ENCODE results near the gene RFESD.

The RFESD gene

DNA sequence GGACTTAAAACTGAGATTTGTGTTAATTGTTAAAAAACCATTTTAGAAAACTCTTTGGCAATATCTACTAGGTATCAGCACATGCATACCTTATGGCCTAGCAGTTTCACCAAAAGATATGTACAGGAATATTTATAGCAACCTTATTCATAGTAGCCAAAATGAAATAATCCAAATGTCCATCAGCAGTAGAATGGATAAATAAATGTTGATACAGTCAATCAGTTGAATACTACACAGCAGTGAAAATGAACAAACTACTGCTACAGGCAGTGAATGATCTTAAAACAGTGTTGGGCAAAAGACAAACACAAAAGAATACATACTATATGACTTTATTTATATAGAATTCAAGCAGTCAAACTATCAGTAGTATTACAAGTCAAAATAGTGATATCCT is 16.4 kb downstream of the RFESD start:
- no peaks in the 10 kb centered on the region for H3K27me3 Mint-ChIP-seq
- no peaks in the 10 kb centered on the region for H3K36me3 Mint-ChIP-seq
- no peak overlapping the region for H3K27ac Mint-ChIP-seq
- H3K4me1 Mint-ChIP-seq: no peaks in the 10 kb centered on the region
- H3K4me3 Mint-ChIP-seq: no peak overlapping the region
- no peak for DNase-seq
- H3K9me3 Mint-ChIP-seq: no peaks in the 10 kb centered on the region
- CTCF ChIA-PET: interaction anchor here (2.0 to 5.4 kb wide), 3 partner anchors 17 to 120 kb away, joined by 6 to 44 read pairs (median 15); partner anchors contain the start of gene RFESD

DNA sequence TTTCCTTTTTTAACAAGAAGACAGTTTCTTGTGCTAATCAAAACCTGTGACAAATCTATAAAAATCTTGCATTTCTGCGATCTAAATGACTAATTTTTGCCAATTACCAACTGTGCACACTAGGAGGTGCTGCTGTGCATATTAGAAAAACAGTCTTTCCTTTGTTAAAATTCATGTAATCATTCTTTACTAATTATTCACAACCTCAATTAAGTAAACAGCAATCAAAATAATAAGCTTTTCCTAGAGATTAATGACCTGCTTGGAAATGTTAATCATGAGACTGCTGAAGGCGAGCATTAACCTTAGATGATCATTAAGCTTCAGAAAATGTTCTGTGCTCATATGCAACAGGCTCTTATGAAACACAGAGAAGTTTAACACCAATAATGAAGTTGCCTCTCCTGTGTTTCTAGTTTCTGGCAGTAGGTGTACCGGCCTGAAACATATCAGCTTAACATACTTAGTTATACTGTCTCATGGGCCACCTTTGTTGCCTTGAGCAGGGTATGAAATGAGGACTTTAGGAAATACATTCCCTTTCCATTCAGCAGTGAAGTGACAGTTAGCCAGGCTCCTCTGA is 17.7 kb downstream of the RFESD start:
- Mint-ChIP-seq H3K27ac (no peak overlapping the region), H3K4me3 (no peak overlapping the region), H3K27me3 (no peaks in the 10 kb centered on the region), H3K36me3 (no peaks in the 10 kb centered on the region), H3K4me1 (no peaks in the 10 kb centered on the region), H3K9me3 (no peaks in the 10 kb centered on the region)
- peak; percentile 47 for DNase-seq
- CTCF ChIA-PET: interaction anchor here (0.7 to 5.4 kb wide), 20 partner anchors 10 to 184 kb away, joined by 3 to 44 read pairs (median 4); partner anchors contain the start of genes GLRX and RFESD

DNA sequence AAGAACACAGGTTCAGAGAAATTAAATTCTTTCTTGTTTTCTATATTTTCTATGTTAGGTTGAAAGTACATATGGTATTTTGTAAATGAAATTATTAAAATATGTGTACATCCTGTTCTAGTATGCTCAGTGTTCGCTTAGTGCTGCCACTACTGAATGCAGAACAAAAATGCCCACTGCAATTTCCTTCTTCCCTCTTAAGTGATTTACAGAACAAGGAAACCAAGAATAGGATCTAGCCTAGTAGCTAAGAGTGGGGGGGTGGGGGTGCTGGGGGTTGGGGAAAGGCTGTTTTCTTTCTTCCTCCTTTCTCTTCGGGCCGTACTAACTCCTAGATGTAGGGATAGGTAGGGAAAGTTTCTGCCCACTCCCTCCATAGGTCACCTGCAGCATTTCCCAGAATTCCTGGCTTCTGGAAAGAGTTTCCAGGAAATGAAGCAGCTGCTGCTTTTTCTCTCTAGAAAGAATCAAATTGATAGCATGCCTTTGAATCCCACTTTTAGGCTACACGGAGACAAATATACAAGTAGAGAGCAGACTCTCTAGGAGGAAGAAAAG is 20.6 kb downstream of the RFESD start:
- no peaks in the 10 kb centered on the region for H3K4me1 Mint-ChIP-seq
- CTCF ChIA-PET: interaction anchor here (1.3 to 5.4 kb wide), 5 partner anchors 9 to 181 kb away, joined by 4 to 44 read pairs (median 14); no protein-coding TSS in a partner anchor
- no peaks in the 10 kb centered on the region for H3K27me3 Mint-ChIP-seq
- H3K27ac Mint-ChIP-seq: no peak overlapping the region
- no peaks in the 10 kb centered on the region for H3K36me3 Mint-ChIP-seq
- DNase-seq: no peak
- no peak overlapping the region for H3K4me3 Mint-ChIP-seq
- no peaks in the 10 kb centered on the region for H3K9me3 Mint-ChIP-seq

DNA sequence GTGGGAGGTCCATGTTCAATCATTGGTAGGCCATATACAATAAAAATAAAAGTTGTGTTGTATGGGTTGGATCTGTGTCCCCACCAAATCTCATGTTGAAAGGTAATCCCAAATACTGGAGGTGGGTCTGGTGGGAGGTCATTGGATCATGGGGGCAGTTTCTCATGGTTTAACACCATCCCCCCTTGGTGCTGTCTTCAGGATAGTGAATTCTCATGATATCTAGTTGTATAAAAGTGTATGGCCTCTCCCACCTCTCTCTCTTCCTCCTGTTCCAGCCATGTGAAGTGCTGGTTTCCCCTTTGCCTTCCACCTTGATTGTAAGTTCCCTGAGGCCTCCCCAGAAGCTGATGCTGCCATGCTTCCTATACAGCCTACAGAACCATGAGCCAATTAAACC is 21.1 kb downstream of the RFESD start:
- Mint-ChIP-seq H3K4me1 (peaks cover 2% of the 10 kb centered on the region), H3K9me3 (no peaks in the 10 kb centered on the region), H3K36me3 (no peaks in the 10 kb centered on the region), H3K27me3 (peaks cover under 1% of the 10 kb centered on the region), H3K4me3 (no peak overlapping the region), H3K27ac (no peak overlapping the region)
- DNase-seq: no peak
- CTCF ChIA-PET: interaction anchor here (1.3 to 5.4 kb wide), 3 partner anchors 9 to 176 kb away, joined by 4 to 44 read pairs (median 14); no protein-coding TSS in a partner anchor

DNA sequence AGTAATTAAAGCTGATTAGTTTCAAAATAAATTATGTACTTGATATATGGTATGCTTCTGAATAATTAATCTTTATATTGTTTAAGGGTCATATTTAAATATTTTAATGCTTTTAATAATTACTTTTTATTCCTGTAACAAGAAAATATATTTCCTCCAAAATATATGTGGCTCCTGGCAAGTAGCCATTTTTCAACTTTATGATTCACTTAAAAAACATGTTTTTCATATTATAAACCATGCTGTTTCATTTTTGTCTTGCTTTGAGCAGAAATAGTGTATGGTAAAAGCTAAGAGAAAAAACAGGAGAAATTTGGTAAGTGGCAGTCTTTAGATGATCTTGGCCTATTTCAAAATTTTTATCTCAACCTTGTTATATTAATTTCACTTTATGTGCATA is 21.6 kb downstream of the RFESD start:
- CTCF ChIA-PET: interaction anchor here (4.9 to 5.4 kb wide), 2 partner anchors 114 to 176 kb away, joined by 14 to 44 read pairs; no protein-coding TSS in a partner anchor
- no peak for DNase-seq
- no peaks in the 10 kb centered on the region for H3K36me3 Mint-ChIP-seq
- no peaks in the 10 kb centered on the region for H3K9me3 Mint-ChIP-seq
- H3K27me3 Mint-ChIP-seq: peaks cover 6% of the 10 kb centered on the region
- peaks cover 3% of the 10 kb centered on the region for H3K4me1 Mint-ChIP-seq
- H3K27ac Mint-ChIP-seq: no peak overlapping the region
- H3K4me3 Mint-ChIP-seq: no peak overlapping the region

DNA sequence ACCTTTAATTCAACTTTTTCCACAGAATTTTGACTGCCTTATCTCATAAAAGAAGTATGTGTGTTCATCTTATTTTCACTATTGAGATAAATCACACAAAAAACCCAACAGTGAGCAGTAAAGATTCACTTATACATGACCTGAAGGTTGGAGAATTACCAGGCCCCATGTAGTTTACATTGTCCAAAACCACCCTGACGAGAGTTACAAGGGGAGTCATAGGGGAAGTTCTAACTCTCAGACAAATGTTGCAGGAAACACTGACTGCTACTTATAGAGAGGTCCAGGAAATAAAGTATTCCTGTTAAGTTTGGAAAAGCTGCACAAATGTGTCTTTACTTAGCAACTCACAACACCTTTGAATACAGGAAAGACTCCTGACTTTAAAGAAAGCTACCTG is 22.2 kb downstream of the RFESD start:
- Mint-ChIP-seq H3K4me3 (no peak overlapping the region), H3K27me3 (peaks cover 6% of the 10 kb centered on the region), H3K9me3 (no peaks in the 10 kb centered on the region), H3K27ac (no peak overlapping the region), H3K4me1 (peaks cover 3% of the 10 kb centered on the region), H3K36me3 (no peaks in the 10 kb centered on the region)
- CTCF ChIA-PET: interaction anchor here (3.6 kb wide), 1 partner anchor 112 kb away, joined by 16 read pairs; no protein-coding TSS in a partner anchor
- DNase-seq: no peak

DNA sequence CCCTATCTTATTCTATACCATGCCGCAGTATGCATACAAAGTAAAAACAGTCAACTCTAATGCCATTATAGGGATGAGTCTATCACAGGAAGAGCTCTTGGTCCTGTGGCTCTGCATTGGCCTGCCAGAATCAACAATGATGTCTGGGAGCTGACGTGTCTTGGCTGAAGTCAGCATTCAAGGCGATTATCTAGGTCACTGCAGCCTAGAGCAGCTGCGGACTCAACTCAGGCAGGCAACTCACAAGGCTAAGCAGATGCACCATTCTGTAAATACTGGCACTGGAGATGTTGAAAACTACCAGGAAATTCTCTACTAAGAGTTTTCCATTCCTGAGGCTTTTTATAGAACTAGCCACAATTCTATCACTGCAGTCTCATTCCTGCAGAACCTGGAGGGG is 23.0 kb downstream of the RFESD start:
- H3K4me1 Mint-ChIP-seq: peaks cover 3% of the 10 kb centered on the region
- peaks cover 12% of the 10 kb centered on the region for H3K27me3 Mint-ChIP-seq
- no peak overlapping the region for H3K27ac Mint-ChIP-seq
- no peak overlapping the region for H3K4me3 Mint-ChIP-seq
- DNase-seq: no peak
- CTCF ChIA-PET: interaction anchor here (3.6 kb wide), 1 partner anchor 112 kb away, joined by 16 read pairs; no protein-coding TSS in a partner anchor
- H3K36me3 Mint-ChIP-seq: no peaks in the 10 kb centered on the region
- no peaks in the 10 kb centered on the region for H3K9me3 Mint-ChIP-seq

DNA sequence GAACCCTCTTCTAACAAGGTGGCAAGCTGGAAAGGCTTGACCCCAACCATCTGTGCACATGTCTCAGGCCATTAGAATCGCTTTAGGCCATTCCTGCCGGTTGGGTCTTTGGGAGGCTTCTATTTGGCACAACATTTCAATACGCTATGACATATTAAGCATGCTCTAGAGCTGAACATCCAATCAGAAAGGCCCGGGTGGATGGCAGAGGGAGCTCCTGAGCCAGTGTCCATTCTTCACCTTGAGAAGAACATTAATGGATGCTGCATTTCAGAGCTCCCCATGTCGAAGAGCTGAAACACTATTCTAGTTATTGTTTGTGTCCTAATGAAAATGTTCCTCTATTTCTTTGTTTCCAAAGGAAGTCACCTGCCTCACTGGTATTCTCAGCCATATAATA is 23.4 kb downstream of the RFESD start:
- H3K36me3 Mint-ChIP-seq: no peaks in the 10 kb centered on the region
- no peak for DNase-seq
- H3K4me1 Mint-ChIP-seq: peaks cover 3% of the 10 kb centered on the region
- CTCF ChIA-PET: interaction anchor here (1.1 to 3.6 kb wide), 3 partner anchors 25 to 111 kb away, joined by 3 to 16 read pairs (median 3); no protein-coding TSS in a partner anchor
- H3K27me3 Mint-ChIP-seq: peaks cover 12% of the 10 kb centered on the region
- H3K27ac Mint-ChIP-seq: no peak overlapping the region
- H3K9me3 Mint-ChIP-seq: no peaks in the 10 kb centered on the region
- no peak overlapping the region for H3K4me3 Mint-ChIP-seq

DNA sequence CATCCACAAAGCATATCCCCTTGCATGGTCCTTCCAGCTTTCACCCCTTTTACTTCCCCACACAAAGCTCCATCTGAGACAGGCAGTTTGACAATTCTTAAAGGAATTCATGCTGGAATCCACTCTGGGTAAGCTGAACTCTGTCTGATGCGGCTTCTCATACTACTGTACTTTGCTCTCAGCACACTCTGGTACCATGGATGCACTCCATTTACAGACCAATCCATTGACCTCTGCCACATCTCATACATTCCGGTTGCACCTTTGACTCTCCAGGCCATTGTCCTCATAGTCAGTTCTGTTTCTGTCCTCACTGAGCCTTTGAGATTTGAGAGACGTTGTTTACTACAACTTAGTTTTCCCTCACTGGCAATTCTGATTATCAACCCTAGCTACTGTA is 24.0 kb downstream of the RFESD start:
- no peak for DNase-seq
- H3K9me3 Mint-ChIP-seq: no peaks in the 10 kb centered on the region
- H3K27ac Mint-ChIP-seq: no peak overlapping the region
- H3K27me3 Mint-ChIP-seq: peaks cover 14% of the 10 kb centered on the region
- CTCF ChIA-PET: interaction anchor here (1.1 to 3.6 kb wide), 3 partner anchors 26 to 111 kb away, joined by 3 to 16 read pairs (median 3); no protein-coding TSS in a partner anchor
- peaks cover 3% of the 10 kb centered on the region for H3K4me1 Mint-ChIP-seq
- H3K36me3 Mint-ChIP-seq: no peaks in the 10 kb centered on the region
- no peak overlapping the region for H3K4me3 Mint-ChIP-seq

DNA sequence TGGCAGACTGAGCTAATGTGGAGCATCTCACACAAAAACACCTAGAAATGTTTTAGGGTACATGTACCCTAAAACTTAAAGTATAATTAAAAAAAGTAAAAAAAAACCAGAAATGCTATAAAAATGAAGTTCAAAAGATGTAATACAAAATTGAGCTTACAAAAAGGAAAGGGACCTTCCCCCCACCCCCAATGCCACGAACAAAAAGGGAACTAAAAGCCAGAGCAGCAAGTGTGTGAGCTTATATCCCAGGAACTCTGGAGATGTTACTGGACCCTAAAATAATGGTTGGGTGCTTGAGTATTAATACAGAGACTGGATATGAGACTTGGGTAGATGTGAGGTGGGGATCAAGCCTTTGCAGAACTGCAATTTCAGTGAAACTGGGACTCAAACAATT is 25.2 kb downstream of the RFESD start:
- CTCF ChIA-PET: interaction anchor here (0.6 to 3.6 kb wide), 2 partner anchors 109 to 933 kb away, joined by 4 to 16 read pairs; no protein-coding TSS in a partner anchor

DNA sequence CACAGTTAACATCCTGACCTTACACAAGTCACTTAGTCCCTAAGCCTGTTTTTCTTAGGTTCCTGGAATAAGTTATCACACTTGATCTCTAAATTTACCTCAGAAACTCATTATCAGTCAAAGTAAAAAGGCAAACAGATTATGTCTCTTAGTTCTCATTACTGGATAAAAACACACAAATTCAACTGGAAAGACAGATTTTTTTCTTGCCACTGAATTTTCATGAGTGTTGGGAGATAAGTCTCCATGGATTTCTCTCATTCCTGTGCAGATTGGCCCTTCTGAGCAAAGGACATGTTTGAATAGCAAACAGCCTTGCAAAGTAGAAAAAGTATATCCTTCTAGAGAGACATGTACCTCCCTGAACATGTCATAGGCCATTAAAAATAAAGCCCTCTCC is 26.1 kb downstream of the RFESD start:
- Mint-ChIP-seq H3K9me3 (no peaks in the 10 kb centered on the region), H3K4me3 (no peak overlapping the region), H3K27ac (no peak overlapping the region), H3K36me3 (no peaks in the 10 kb centered on the region), H3K4me1 (peaks cover 3% of the 10 kb centered on the region), H3K27me3 (peaks cover 21% of the 10 kb centered on the region)
- CTCF ChIA-PET: no interaction called here
- DNase-seq: no peak

More for the DNA sequence above, 25.2 kb downstream of the RFESD start:
- Mint-ChIP-seq H3K27me3 (peaks cover 19% of the 10 kb centered on the region), H3K4me3 (no peak overlapping the region), H3K4me1 (peaks cover 3% of the 10 kb centered on the region), H3K27ac (no peak overlapping the region), H3K36me3 (no peaks in the 10 kb centered on the region), H3K9me3 (no peaks in the 10 kb centered on the region)
- DNase-seq: no peak

DNA sequence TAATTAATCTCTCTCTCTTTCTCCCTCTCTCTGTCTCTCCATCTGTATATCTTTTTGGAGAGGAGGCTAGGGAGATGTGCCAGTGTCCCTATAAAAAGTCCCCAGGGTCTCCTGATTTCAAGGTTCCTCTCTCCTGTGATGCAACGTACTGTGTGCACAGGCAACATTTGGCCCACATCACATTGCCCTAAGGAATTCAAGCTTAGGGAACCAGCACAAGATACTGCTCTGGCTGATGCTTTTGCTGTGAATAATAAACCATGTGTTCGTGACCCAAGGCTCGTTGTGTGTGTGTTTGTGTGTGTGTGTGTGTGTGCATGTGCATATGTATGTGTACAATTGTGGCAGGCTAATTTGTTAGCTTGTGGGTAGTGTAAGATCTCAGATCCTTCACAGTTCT is 26.5 kb downstream of the RFESD start:
- Mint-ChIP-seq H3K4me1 (peaks cover 3% of the 10 kb centered on the region), H3K9me3 (no peaks in the 10 kb centered on the region), H3K4me3 (no peak overlapping the region), H3K27ac (no peak overlapping the region), H3K27me3 (peaks cover 21% of the 10 kb centered on the region), H3K36me3 (no peaks in the 10 kb centered on the region)
- DNase-seq: no peak
- CTCF ChIA-PET: interaction anchor here (1.1 kb wide), 1 partner anchor 108 kb away, joined by 4 read pairs; no protein-coding TSS in a partner anchor

DNA sequence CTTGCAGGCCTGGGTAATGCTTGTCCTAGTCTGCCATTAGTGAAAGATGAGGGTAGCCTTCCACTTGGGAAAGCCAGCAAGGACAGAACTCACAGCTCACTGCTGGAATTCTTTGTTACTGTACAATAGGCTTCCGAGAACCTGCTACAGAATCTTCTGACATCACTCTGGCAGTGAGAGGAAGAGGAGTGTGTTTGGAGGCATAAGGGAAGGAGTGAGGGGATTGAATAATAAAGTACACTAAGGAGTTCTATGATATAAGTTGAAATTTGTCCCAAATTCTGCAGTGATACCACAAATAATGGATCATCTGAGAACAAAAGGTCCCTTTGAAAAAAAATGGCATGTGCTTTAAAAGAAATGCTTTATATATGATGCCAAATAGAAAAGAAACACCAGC is 36.3 kb downstream of the RFESD start, which contains the start of gene SPATA9:
TSS of gene SPATA9 (minus strand) at position 101 of the 400 bp plus-strand sequence. CDS start 137 bp downstream, outside the sequence.
- H3K4me1 Mint-ChIP-seq: no peaks in the 10 kb centered on the region
- no peaks in the 10 kb centered on the region for H3K36me3 Mint-ChIP-seq
- no peak within 1 kb of the TSS for H3K4me3 Mint-ChIP-seq
- CTCF ChIA-PET: no interaction called here
- H3K27ac Mint-ChIP-seq: no peak within 1 kb of the TSS
- H3K27me3 Mint-ChIP-seq: peaks cover 20% of the 10 kb centered on the region
- no peak for DNase-seq
- H3K9me3 Mint-ChIP-seq: no peaks in the 10 kb centered on the region

DNA sequence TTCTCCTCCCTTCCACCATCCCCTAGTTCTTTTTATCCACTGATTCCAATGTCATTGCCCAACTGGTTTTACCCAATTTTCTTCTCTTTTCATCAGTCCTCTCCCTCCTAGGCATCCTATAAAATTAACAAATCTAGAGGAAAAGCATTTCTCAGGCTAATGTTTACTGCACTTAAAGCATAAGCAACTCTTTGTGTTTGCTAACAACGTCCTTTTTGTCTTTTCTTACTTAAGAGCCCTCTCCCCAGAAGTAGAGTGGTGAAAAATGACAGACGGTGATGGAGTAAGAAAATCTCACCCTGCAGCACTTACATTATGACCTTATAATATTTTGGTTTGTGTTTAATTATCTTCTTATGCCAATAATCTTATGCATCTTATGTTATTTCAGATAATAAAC is 37.8 kb downstream of the RFESD start:
- no peak for DNase-seq
- Mint-ChIP-seq H3K4me1 (no peaks in the 10 kb centered on the region), H3K27me3 (peaks cover 18% of the 10 kb centered on the region), H3K4me3 (no peak overlapping the region), H3K27ac (no peak overlapping the region), H3K36me3 (no peaks in the 10 kb centered on the region), H3K9me3 (no peaks in the 10 kb centered on the region)
- CTCF ChIA-PET: no interaction called here

DNA sequence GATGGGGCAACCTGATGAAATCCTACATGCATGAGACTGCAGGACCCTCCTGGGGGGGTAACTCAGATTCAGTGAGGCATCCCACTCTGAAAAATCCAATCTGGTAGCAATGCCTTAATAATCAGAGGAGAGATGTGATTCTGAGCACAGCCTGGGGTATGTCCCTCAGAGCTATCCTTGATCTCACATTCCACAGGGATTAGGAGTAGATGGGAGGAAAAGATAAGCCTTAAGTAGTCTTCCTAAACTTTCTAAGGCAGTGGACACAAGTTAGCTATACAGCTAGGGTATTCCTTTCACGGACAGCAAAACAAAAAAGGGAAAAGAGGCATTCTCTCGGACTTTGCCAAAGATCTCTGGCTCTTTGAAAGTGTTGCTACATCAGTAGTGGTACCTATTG is 40.1 kb downstream of the RFESD start:
- Mint-ChIP-seq H3K4me3 (no peak overlapping the region), H3K27ac (no peak overlapping the region), H3K27me3 (peaks cover 15% of the 10 kb centered on the region), H3K36me3 (no peaks in the 10 kb centered on the region), H3K4me1 (no peaks in the 10 kb centered on the region), H3K9me3 (no peaks in the 10 kb centered on the region)
- DNase-seq: no peak
- CTCF ChIA-PET: no interaction called here

Data from activated naive CD4-positive, alpha-beta T cell treated with anti-CD3 and anti-CD28 coated beads, Interleukin-2, amount 10 ng/mL, durations not matched to agents 7 days and 5 days (primary cell).